Measurements from ENCODE around the gene ENO2.
"Not testable (repeated sequence)": the region's sequence is repeated elsewhere in the genome, so short reads cannot be mapped to it uniquely, and the experiment has no call there.

The ENO2 gene

GRCh38 chr12:6883683-6884082, 30.7 kb upstream of the ENO2 start:
- no peaks in the 10 kb centered on the region for H3F3A ChIP-seq (ENCODE audit: low read depth)
- no peaks in the 10 kb centered on the region for H3K9me2 ChIP-seq (replicated peaks; ENCODE audit: low read depth, low read length)
- H4K20me1 ChIP-seq (ENCODE audit: insufficient read depth, low read length, poor library complexity, severe bottlenecking) = no peaks in the 10 kb centered on the region
- H3K4me3 ChIP-seq (ENCODE audit: low read length, poor library complexity, severe bottlenecking) = no peak overlapping the region
- H3K9ac ChIP-seq (ENCODE audit: low read depth, low read length, poor library complexity, severe bottlenecking) = no peak overlapping the region
- no peak overlapping the region for H2AFZ ChIP-seq (ENCODE audit: low read length)
- H3K27me3 ChIP-seq (ENCODE audit: insufficient read depth, low read length, poor library complexity, severe bottlenecking) = no peaks in the 10 kb centered on the region
- no peak overlapping the region for H3K4me2 ChIP-seq (ENCODE audit: low read depth, low read length, poor library complexity, severe bottlenecking)
- H3K36me3 ChIP-seq (ENCODE audit: insufficient read depth, low read length) = no peaks in the 10 kb centered on the region
- no peaks in the 10 kb centered on the region for H3K9me3 ChIP-seq (ENCODE audit: insufficient read depth, low read depth, low read length)
- H3K4me1 ChIP-seq (ENCODE audit: insufficient read depth, low read length, poor library complexity, severe bottlenecking) = no peaks in the 10 kb centered on the region
- no peaks in the 10 kb centered on the region for H3K79me2 ChIP-seq (ENCODE audit: insufficient read depth, low read length)
- TF ChIP-seq, protein P1, sequence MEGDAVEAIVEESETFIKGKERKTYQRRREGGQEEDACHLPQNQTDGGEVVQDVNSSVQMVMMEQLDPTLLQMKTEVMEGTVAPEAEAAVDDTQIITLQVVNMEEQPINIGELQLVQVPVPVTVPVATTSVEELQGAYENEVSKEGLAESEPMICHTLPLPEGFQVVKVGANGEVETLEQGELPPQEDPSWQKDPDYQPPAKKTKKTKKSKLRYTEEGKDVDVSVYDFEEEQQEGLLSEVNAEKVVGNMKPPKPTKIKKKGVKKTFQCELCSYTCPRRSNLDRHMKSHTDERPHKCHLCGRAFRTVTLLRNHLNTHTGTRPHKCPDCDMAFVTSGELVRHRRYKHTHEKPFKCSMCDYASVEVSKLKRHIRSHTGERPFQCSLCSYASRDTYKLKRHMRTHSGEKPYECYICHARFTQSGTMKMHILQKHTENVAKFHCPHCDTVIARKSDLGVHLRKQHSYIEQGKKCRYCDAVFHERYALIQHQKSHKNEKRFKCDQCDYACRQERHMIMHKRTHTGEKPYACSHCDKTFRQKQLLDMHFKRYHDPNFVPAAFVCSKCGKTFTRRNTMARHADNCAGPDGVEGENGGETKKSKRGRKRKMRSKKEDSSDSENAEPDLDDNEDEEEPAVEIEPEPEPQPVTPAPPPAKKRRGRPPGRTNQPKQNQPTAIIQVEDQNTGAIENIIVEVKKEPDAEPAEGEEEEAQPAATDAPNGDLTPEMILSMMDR (conservative IDR thresholded peaks at IDR 0.05; ENCODE audit: low read length) = no peak
- no peak for TF ChIP-seq EZH2phosphoT487 (IDR thresholded peaks at IDR 0.05; ENCODE audit: borderline replicate concordance)

DNA sequence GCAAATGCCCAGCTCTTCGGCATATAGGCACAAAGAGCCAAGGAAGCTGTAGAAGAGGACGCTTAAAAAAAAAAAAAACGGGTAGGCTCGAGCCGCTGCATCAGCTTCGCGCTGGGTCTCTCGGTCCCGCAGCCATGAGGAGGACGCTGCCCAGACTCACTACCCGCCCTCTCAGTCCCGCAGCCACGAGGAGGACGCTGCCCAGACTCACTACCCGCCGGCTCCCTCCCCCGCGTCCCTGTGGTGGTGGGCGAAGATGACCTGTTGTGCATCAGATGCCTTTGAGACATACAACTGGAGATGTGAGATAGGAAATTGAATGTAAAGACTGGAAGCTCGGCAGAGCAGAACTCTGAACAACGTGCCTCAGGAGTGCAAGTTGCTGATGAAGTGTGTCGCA, 29.8 kb upstream of the ENO2 start:
- no peak overlapping the region for H3K4me3 ChIP-seq (ENCODE audit: low read length, poor library complexity, severe bottlenecking)
- TF ChIP-seq, protein P1 (conservative IDR thresholded peaks at IDR 0.05; ENCODE audit: low read length) = no peak
- TF ChIP-seq EZH2phosphoT487 (IDR thresholded peaks at IDR 0.05; ENCODE audit: borderline replicate concordance) = no peak
- no peaks in the 10 kb centered on the region for H3K9me2 ChIP-seq (replicated peaks; ENCODE audit: low read depth, low read length)
- H3F3A ChIP-seq (ENCODE audit: low read depth) = no peaks in the 10 kb centered on the region
- no peak overlapping the region for H3K4me2 ChIP-seq (ENCODE audit: low read depth, low read length, poor library complexity, severe bottlenecking)
- H3K36me3 ChIP-seq (ENCODE audit: insufficient read depth, low read length) = no peaks in the 10 kb centered on the region
- H4K20me1 ChIP-seq (ENCODE audit: insufficient read depth, low read length, poor library complexity, severe bottlenecking) = no peaks in the 10 kb centered on the region
- no peaks in the 10 kb centered on the region for H3K79me2 ChIP-seq (ENCODE audit: insufficient read depth, low read length)
- no peak overlapping the region for H2AFZ ChIP-seq (ENCODE audit: low read length)
- H3K9ac ChIP-seq (ENCODE audit: low read depth, low read length, poor library complexity, severe bottlenecking) = no peak overlapping the region
- no peaks in the 10 kb centered on the region for H3K27me3 ChIP-seq (ENCODE audit: insufficient read depth, low read length, poor library complexity, severe bottlenecking)
- no peaks in the 10 kb centered on the region for H3K4me1 ChIP-seq (ENCODE audit: insufficient read depth, low read length, poor library complexity, severe bottlenecking)
- H3K9me3 ChIP-seq (ENCODE audit: insufficient read depth, low read depth, low read length) = no peaks in the 10 kb centered on the region

DNA sequence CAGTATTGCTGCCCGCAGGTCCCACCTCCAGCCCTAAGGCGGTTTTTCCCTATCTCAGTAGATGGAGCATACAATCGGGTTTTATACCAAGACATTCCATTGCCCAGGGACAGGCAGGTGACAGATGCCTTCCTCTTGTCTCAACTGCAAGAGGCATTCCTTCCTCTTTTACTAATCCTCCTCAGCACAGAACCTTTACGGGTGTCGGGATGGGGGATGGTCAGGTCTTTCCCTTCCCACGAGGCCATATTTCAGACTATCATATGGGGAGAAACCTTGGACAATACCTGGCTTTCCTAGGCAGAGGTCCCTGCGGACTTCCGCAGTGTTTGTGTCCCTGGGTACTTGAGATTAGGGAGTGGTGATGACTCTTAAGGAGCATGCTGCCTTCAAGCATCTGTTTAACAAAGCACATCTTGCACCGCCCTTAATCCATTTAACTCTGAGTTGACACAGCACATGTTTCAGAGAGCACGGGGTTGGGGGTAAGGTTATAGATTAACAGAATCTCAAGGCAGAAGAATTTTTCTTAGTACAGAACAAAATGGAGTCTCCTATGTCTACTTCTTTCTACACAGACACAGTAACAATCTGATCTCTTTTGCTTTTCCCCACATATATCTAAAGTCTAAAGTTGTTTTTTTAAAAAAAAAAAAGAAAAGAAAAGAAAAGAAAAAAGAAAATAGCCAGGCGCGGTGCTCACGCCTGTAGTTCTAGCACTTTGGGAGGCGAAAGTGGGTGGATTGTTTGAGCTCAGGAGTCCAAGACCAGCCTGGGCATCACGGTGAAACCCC, 28.0 kb upstream of the ENO2 start:
- H3K9me3 ChIP-seq (ENCODE audit: insufficient read depth, low read depth, low read length); H3K4me1 ChIP-seq (ENCODE audit: insufficient read depth, low read length, poor library complexity, severe bottlenecking); H3F3A ChIP-seq (ENCODE audit: low read depth); H3K4me2 ChIP-seq (ENCODE audit: low read depth, low read length, poor library complexity, severe bottlenecking); H3K36me3 ChIP-seq (ENCODE audit: insufficient read depth, low read length); H3K9me2 ChIP-seq (replicated peaks; ENCODE audit: low read depth, low read length); H3K4me3 ChIP-seq (ENCODE audit: low read length, poor library complexity, severe bottlenecking); H2AFZ ChIP-seq (ENCODE audit: low read length); H3K79me2 ChIP-seq (ENCODE audit: insufficient read depth, low read length); H4K20me1 ChIP-seq (ENCODE audit: insufficient read depth, low read length, poor library complexity, severe bottlenecking); H3K9ac ChIP-seq (ENCODE audit: low read depth, low read length, poor library complexity, severe bottlenecking); H3K27me3 ChIP-seq (ENCODE audit: insufficient read depth, low read length, poor library complexity, severe bottlenecking): not testable (repeated sequence)

DNA sequence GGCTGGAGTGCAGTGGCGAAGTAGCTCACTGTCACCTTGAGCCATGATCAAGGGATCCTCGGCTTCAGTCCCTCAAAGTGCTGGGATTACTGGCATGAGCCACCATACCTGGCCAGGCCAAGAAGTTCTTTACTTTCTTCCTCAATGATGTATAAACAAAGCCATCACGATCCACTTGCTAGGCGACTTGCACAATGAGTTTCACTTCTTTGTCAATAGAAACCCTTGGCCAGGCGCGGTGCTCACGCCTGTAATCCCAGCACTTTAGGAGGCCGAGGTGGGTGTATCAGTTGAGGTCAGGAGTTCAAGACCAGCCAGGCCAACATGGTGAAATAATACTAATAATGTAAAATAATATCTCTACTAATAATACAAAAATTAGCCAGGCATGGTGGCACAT, 26.9 kb upstream of the ENO2 start:
- Histone ChIP-seq H3K36me3 (ENCODE audit: insufficient read depth, low read length) (no peaks in the 10 kb centered on the region), H3K79me2 (ENCODE audit: insufficient read depth, low read length) (peaks cover 10% of the 10 kb centered on the region; the same call in 1 of the 2 replicates), H3K9me3 (ENCODE audit: insufficient read depth, low read depth, low read length) (no peaks in the 10 kb centered on the region), H3K9ac (ENCODE audit: low read depth, low read length, poor library complexity, severe bottlenecking) (no peak overlapping the region), H3K4me1 (ENCODE audit: insufficient read depth, low read length, poor library complexity, severe bottlenecking) (peaks cover 19% of the 10 kb centered on the region), H3K4me3 (ENCODE audit: low read length, poor library complexity, severe bottlenecking) (no peak overlapping the region), H3K9me2 (replicated peaks; ENCODE audit: low read depth, low read length) (no peaks in the 10 kb centered on the region), H3F3A (ENCODE audit: low read depth) (0 out of 2 replicates have a peak, but pooled peaks cover 2% of the 10 kb centered on the region), H2AFZ (ENCODE audit: low read length) (no peak overlapping the region), H3K27me3 (ENCODE audit: insufficient read depth, low read length, poor library complexity, severe bottlenecking) (no peaks in the 10 kb centered on the region), H3K4me2 (ENCODE audit: low read depth, low read length, poor library complexity, severe bottlenecking) (no peak overlapping the region), H4K20me1 (ENCODE audit: insufficient read depth, low read length, poor library complexity, severe bottlenecking) (no peaks in the 10 kb centered on the region)
- TF ChIP-seq, protein P1 (conservative IDR thresholded peaks at IDR 0.05; ENCODE audit: low read length) = no peak
- no peak for TF ChIP-seq EZH2phosphoT487 (IDR thresholded peaks at IDR 0.05; ENCODE audit: borderline replicate concordance)
